ENCODE data around the gene IPO7. TPM values are rescaled to one million over a fixed set of nuclear protein-coding genes. Genes with fewer than 3 reads are reported as not detected.

Gene IPO7
- total RNA-seq, 4 donors from 2014 or later = 167 to 286 (median 179) TPM

GRCh38 chr11:9455722-9456121, 71.3 kb downstream of the IPO7 start:
- DNase-seq (no peak), ATAC-seq (no peak)
- Histone ChIP-seq H3K4me3 (no peak overlapping the region), H3K27ac (no peak overlapping the region), H3K4me1 (peaks cover 0 to 5% of the 10 kb centered on the region in 2 donors), H3K36me3 (no peaks in the 10 kb centered on the region), H3K27me3 (no peaks in the 10 kb centered on the region), H3K9me3 (no peaks in the 10 kb centered on the region)
- TF ChIP-seq POLR2A (IDR thresholded peaks at IDR 0.05) = no peak
- TF ChIP-seq, protein P1, sequence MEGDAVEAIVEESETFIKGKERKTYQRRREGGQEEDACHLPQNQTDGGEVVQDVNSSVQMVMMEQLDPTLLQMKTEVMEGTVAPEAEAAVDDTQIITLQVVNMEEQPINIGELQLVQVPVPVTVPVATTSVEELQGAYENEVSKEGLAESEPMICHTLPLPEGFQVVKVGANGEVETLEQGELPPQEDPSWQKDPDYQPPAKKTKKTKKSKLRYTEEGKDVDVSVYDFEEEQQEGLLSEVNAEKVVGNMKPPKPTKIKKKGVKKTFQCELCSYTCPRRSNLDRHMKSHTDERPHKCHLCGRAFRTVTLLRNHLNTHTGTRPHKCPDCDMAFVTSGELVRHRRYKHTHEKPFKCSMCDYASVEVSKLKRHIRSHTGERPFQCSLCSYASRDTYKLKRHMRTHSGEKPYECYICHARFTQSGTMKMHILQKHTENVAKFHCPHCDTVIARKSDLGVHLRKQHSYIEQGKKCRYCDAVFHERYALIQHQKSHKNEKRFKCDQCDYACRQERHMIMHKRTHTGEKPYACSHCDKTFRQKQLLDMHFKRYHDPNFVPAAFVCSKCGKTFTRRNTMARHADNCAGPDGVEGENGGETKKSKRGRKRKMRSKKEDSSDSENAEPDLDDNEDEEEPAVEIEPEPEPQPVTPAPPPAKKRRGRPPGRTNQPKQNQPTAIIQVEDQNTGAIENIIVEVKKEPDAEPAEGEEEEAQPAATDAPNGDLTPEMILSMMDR (IDR thresholded peaks at IDR 0.05 in 4 of 5, conservative IDR thresholded peaks at IDR 0.05 in 1 of 5) = no peak
- in situ Hi-C loops (cut with MboI; ENCODE audit: low sequenced_read_pairs in 4 of 4) = no loop called here
- intact Hi-C loops (cut with DNase I; ENCODE audit: low total_unique reads) = no loop called here

GRCh38 chr11:9459667-9460321, 75.3 kb downstream of the IPO7 start:
- Histone ChIP-seq H3K27ac (peak overlapping the region; percentile 98 to 100 (median 100)), H3K36me3 (no peaks in the 10 kb centered on the region), H3K9me3 (no peaks in the 10 kb centered on the region), H3K4me1 (peaks cover 20 to 27% of the 10 kb centered on the region in 2 donors), H3K4me3 (peak overlapping the region; percentile 87 to 100 (median 96)), H3K27me3 (no peaks in the 10 kb centered on the region)
- TF ChIP-seq, protein P1 (IDR thresholded peaks at IDR 0.05 in 4 of 5, conservative IDR thresholded peaks at IDR 0.05 in 1 of 5) = no peak
- no peak for TF ChIP-seq POLR2A (IDR thresholded peaks at IDR 0.05)
- ATAC-seq (no peak), DNase-seq (no peak)
- intact Hi-C loops (cut with DNase I; ENCODE audit: low total_unique reads) (loop anchor here (1.0 to 5.0 kb wide), 5 partner anchors 75 to 772 kb away; partner anchors contain the start of genes IPO7, TMEM41B and WEE1), in situ Hi-C loops (cut with MboI; ENCODE audit: low sequenced_read_pairs in 4 of 4) (no loop called here)

- no peaks in the 10 kb centered on the region for H3K36me3 ChIP-seq
- in situ Hi-C loops (cut with MboI; ENCODE audit: low sequenced_read_pairs in 4 of 4) = no loop called here
- intact Hi-C loops (cut with DNase I; ENCODE audit: low total_unique reads) = loop anchor here (1.0 to 5.0 kb wide), 5 partner anchors 76 to 773 kb away; partner anchors contain the start of genes IPO7, TMEM41B and WEE1
- no peaks in the 10 kb centered on the region for H3K27me3 ChIP-seq
- DNase-seq = peak; percentile 100
- H3K9me3 ChIP-seq = no peaks in the 10 kb centered on the region
- H3K4me1 ChIP-seq = peaks cover 20 to 27% of the 10 kb centered on the region in 2 donors
- H3K4me3 ChIP-seq = peak within 1 kb of the TSS; percentile 87 to 100 (median 96)
- peak; percentile 92 to 95 for ATAC-seq
- peak within 1 kb of the TSS; percentile 98 to 100 (median 100) for H3K27ac ChIP-seq
- TF ChIP-seq, protein P1 (IDR thresholded peaks at IDR 0.05 in 4 of 5, conservative IDR thresholded peaks at IDR 0.05 in 1 of 5) = peak in 3 of 5 experiments; percentile 19 to 69 (median 42)
- TF ChIP-seq POLR2A (IDR thresholded peaks at IDR 0.05) = peak; percentile 88 to 94
These were observed 76.0 kb downstream of the IPO7 start, which contains the start of gene ZNF143 for GRCh38 chr11:9460322-9461062. ZNF143 (plus strand) TSS chr11:9461012; CDS start chr11:9471309, 10,297 bp downstream.

- peak overlapping the region; percentile 90 to 99 (median 97) for H3K27ac ChIP-seq
- H3K36me3 ChIP-seq = no peaks in the 10 kb centered on the region
- H3K9me3 ChIP-seq = no peaks in the 10 kb centered on the region
- DNase-seq = peak; percentile 78 to 88
- peak overlapping the region; percentile 76 to 97 (median 82) for H3K4me3 ChIP-seq
- H3K27me3 ChIP-seq = no peaks in the 10 kb centered on the region
- TF ChIP-seq, protein P1 (IDR thresholded peaks at IDR 0.05 in 4 of 5, conservative IDR thresholded peaks at IDR 0.05 in 1 of 5) = peak in 2 of 5 experiments; percentile 2 to 19
- TF ChIP-seq POLR2A (IDR thresholded peaks at IDR 0.05) = peak; percentile 83 to 88
- intact Hi-C loops (cut with DNase I; ENCODE audit: low total_unique reads) = loop anchor here (2.0 to 5.0 kb wide), 3 partner anchors 111 to 774 kb away; partner anchors contain the start of genes TMEM41B and WEE1
- peaks cover 20 to 27% of the 10 kb centered on the region in 2 donors for H3K4me1 ChIP-seq
- peak; percentile 59 to 65 for ATAC-seq
- in situ Hi-C loops (cut with MboI; ENCODE audit: low sequenced_read_pairs in 4 of 4) = no loop called here
These were observed 76.8 kb downstream of the IPO7 start for GRCh38 chr11:9461063-9461759.

All from gastrocnemius medialis (tissue), 4 donors.